Fibroblast of upper back skin (primary cell): ENCODE results near the gene PCNX2.
"Not testable (repeated sequence)": the region's sequence is repeated elsewhere in the genome, so short reads cannot be mapped to it uniquely, and the experiment has no call there.

Experiments
- DNase-seq: peaks from one replicate; pipeline ENCODE4 v3.0.0-alpha.2; 2013

PCNX2 gene

DNA sequence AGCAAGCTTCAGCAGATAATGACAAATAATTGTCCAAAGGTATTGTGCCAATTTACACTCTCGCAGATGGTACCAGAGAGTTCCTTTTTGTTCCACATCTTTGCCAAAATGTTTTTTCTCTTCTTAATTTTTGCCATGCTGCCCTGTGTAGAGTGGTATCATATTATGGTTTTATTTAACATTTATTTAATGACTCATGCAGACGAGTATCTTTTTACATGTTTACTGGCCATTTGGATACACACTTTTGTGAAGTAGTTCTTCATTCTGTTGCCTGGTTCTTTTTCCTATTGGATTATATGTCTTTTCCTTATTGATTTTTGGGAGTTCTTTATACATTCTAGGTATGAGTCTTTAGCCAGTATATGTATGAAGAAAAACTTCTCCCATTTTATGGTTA lies 151.1 kb downstream of the PCNX2 start:
- DNase-seq: no peak

DNA sequence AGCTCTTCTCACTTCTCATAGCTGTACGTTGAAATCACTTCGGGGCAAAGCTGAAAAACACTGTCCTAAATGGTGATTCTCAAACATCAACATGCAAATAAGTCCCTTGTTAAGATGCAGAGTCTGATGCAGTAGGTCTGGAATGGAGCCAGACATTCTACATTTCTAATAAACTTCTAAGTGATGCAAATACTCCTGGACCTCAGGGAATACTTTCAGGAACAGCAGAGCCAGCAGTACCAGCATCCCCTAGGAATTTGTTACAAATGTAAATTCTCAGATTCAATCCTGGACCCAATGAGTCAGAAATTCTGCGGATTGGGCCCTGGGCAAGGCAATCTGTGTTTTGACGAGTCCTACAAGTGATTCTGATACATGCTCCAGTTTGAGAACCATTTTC lies 152.3 kb downstream of the PCNX2 start:
- peak; percentile 17 for DNase-seq

DNA sequence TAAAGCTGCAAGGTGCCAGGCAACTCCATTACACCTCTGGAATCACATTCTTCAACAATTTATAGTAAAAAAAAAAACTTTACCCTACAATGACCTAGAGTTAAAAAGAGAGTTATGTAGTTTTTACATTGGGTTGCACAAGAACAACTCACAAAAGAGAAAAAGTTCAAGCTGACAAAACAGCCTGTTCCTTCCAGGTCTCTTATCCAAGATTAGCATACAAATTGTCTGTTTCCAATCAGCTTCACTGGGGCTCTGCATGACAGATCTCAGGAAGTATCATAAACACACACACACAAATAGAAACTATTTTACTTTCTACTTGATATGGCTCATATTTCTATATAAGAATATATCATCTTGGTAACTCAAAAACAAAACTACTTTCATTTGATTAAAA lies 154.6 kb downstream of the PCNX2 start:
- DNase-seq: no peak

DNA sequence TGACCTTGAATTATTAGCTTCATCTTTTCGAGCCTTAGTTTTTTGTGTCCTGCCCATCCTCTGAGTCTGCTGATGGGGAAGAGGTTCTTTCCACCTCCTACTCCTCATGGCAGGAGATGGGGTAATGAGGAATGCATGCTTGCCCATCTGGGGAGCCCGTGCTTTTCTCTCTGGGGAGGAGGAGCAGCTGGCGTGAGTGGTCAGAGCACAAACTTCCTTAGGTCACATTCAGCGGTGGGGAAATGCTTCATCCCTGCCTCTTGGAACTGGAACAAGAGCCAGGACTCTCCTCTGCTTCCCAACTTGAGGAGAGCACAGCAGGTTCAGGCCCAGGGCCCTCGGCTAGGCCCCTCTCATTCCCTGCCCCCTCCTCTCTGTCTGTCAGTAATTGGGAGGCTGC lies 155.0 kb downstream of the PCNX2 start:
- DNase-seq: no peak

DNA sequence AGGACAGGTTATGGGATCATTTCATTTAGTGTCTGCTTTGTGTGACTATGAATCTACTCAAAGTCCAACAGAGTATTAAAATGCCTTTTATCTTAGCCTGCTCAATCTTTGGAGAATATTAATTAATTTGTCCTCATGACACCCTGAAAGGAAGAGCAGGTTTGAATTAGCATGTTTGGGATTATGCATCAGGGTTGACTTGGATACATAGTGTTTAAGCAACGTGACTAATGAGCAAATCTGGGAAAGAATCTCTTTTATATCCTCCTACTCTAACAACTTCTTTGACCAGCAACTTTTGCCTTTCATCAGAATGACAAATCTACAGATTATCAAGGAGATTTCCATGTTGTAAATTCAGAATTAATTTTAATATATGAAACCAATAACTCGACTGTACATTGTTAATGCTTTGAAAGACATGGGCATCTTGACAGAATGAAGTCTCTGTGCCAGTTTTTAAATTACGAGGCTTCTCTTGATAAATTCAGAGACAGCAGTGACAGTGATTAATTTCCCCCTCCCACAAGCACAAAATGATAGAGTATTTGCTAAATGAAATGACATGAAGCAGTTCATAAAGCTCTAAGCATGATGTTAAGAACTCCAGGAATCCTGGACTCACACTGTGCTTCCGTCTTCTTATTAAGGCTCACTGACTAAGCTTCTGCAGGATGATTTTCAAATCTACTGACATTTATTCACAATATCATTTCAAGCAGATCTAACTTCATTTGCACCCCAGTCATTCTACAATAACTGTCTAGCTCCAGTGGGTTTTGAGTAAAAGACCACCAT lies 156.5 kb downstream of the PCNX2 start:
- no peak for DNase-seq

DNA sequence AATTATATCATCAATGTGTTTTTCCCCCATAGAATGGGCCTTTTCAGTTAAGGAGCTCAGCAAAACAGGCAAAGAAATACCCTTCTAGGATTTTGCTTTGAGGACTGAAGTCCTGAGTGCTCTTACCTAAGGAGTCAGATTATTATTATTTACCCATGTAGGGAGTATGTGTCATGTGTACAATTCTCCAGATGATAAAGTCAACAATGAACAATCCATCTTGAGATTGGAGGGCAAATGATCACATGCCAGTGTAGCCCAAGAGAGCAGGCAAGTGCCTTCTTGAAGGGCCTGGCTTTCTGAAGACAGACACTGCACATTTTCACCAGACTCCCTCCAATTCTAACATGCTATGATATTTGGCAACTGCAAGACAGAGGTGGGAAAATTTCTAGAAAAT lies 159.7 kb downstream of the PCNX2 start:
- no peak for DNase-seq

DNA sequence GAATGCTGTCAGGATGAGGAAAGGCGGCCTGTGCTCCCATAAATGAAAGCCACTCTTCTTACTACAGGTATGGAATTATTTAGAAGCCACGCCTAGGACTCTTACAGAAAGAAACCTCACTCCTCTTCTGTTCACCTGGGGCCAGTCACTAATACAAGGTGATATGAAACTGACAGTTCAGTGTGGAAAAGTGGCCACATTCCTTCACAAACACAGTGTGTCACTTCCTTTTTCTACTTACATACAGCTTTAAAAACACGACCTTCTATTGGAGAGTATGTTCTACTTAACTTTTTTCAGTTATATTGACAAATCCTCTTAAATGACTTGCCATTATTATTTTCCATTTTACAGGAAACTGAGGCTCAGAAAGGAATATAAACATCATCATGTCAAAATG lies 163.1 kb downstream of the PCNX2 start:
- DNase-seq: no peak

DNA sequence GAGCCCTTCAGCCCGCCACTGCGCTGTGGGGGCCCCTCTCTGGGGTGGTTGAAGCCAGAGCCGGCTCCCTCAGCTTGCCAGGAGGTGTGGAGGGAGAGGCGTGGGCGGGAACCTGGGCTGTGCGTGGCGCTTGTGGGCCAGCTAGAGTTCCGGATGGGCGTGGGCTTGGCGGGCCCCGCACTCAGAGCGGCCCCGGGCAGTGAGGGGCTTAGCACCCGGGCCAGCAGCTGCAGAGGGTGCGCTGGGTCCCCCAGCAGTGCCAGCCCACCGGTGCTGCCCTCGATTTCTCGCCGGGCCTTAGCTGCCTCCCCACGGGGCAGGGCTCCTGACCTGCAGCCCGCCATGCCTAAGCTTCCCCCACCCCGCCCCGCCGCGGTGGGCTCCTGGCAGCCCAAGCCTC lies 166.5 kb downstream of the PCNX2 start:
- DNase-seq: not testable (repeated sequence)

DNA sequence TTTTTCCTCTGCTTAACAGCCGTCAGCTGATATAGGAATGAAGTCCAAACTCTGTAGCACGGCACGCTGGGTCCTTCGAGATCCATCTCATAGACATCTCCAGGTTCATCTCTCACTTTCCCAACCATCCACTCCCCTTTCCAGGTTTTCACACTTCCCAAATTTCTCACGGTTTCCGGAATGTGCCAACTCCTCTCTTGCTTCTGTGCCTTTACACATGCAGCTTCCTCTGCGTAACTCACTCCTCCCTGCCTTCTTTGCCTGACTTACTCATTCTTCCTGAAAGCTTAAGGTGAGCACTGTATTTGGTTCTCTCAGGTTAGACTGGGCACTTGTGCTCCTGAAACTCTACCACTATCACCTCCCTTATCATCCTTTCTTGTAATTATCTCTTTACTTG lies 168.4 kb downstream of the PCNX2 start:
- no peak for DNase-seq

DNA sequence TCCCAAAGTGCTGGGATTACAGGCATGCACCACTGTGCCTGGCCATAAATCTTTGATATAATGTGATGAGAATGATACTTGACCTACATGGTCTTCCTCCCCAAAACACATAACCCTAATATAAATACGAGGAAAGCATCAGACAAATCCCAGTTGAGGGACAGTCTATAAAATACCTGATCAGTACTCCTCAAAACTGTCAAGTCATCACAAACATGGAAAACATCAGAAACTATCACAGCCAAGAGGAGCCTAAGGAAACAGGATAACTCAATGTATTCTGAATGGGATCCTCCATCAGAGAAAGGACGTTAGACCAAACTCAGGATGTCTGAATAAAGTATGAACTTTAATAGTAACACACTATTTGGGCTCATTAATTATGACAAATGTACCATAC lies 172.7 kb downstream of the PCNX2 start:
- no peak for DNase-seq

DNA sequence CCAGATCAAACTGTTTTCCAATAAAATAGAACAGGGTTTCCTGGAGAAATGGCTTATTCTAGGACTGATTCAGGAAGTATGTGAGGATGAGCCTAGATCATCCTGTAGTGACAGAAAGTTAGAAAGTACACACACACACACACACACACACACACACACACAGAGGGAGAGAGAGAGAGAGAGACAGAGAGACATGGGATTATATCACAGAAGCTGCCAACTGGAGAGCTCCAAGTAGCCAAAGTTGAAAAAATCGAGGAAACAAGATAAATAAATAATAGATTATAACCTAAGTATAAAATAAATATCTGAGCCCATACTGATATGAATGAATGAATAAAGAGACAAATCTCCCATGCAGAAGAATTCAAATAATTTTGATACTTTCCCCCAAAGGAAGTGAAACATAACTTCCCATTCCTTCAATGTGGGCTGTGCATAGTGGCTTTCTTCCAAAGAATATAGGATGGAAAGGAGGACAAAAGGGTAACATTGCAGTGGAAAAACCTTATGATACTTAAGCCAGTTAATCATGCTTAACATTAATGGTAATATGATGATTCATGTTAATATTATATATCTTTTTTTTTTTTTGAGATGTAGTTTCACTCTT lies 173.5 kb downstream of the PCNX2 start:
- DNase-seq: peak; percentile 80

DNA sequence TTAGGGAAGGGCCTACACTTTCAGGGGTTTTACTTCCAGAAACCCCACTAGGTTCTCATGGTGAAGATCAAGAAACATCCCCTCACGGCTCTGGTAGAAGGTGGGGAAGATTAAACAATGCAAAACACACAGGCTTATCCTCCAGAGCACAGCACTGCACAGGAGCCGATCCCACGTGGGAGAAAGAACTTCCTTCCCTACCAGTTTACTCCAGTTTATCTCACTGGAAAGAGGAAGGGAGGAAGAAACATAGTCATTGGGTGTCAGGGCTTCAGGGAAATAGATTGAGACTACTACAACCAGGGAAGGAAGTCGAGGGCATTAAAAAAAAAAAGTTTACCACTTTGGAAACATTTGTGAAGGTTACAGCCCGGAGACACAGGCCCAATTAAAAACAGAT lies 180.7 kb downstream of the PCNX2 start:
- DNase-seq: no peak

DNA sequence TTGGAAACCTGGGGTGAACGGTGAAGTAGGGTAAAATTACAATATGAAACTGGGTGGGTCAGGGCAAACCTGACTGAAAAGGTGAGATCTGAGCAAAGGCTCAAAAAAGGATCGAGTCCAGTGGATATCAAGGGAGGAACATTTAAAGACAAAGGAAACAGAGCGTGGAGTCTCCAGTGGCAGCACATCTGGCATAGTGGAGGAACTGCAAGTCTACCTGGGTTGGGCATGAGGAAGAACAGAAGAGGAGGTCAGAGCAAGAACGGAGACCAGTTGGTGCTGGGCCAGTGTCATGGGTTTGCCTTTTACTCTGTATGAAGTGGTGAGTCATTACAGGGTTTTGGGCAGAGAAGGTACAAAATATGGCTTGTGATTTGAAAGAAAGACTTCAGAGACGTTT lies 181.4 kb downstream of the PCNX2 start:
- no peak for DNase-seq

DNA sequence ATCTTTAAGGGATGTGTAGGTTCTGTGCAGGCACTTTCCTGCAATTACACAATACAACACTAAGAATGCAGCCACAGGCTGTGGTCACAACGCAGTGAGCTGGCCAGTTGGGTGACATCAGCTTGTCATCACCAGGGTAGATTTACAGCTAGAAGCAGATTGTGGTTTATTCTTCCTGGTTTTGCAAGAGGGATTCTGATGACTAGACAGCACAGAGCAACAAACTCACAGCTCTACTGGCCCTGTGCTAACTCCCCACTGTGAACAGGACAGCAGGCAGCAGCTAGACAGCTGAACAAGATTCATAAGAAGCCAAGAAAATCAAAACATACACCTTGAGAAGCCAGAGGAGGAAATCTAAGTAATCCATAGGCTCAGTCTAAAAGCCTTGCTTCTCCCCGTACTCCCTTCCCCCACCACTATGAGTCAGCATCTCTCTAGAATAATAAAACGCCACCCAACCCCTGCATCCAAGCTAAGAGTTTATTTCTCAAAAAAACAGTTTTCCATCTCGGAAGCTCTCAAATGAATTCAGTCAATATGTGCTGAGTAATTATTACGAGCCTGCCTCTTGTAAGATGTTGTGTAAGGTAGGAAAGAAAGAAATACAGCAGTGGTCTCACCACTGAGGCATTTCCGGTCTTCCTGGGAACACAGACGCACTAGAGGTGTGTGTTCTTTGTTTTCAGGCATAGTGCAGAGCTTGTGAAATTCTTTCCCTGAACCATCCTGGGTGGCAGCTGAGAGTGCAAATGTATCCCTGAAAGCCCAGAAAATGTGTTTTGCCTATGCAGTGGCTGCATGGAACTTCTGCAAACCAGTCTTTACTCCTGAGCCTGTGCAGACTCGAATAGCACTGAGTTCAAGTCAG lies 182.3 kb downstream of the PCNX2 start:
- DNase-seq: peak; percentile 100

DNA sequence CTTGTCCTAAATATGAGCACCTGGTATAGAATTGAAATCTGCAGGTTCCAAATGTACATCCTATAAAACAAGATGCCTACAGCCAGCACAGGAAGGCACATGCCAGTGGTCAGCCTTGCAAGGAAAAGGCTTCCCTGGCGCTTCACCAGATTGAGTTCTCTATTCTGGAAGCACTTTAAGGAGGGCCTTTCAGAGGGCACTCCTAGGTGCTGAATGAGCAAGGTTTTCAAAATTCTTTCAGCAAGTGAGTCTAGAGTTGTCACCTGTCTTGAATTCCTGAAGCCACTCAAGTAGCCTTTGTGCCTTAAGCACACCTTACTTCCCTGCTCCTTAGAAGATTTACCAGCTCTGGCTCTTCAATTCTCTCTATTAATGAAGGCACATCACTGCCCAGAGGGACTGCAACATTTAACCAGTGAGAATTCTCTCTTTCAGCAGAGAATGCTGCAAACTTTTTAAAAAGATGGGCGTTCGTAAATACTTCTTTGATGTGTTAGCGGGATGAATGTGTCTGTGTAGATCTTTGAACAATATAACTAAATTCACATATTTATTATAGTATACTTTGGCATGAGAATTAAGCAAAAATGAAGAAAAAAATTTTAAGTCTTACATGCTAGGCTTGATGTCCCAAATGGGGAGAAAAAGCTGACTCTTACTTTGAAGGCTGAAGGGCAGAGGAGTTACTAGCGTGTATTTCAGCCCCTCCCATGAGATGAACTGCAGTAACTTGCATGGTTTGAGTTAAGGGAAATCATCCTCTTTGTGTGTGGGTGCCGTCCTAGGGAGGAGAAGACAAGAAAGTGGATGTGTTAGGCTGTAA lies 183.1 kb downstream of the PCNX2 start:
- DNase-seq: no peak

DNA sequence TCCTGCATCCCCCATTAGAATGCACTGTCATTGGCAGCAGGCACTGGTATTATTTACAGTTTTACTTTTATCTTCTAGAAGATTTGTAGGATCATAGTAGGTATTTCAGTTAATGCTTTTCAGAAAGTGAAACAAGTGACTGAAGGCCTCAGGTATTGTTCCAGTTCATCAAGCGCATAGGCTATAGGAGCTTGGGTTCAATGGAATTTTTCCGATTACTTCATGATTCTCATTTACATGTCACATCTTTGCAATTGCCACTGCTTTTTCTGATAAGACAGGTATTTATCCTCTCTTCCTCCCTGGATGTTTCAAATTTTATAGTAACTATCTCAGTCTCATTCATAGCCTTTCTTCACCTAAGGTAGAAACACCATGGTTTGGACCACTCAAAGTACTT lies 183.8 kb downstream of the PCNX2 start:
- DNase-seq: no peak

DNA sequence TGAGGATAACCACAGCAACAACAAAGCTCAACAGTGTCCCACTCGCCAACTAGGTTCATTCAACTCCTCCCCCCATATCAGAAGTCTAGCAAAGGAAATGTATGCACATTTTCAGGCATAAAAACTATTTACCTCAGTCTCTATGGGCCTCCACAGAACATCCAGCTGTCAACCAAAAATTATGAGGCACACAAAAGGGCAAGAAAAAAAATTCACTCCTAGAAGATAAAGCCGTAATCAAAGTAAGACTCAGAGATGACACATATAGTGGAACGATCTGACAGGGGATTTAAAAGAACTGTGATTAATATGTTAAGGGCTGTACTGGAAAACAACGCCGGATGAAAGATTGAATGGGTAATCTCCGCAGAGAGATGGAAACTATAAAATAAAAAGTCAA lies 186.4 kb downstream of the PCNX2 start:
- DNase-seq: peak; percentile 59

DNA sequence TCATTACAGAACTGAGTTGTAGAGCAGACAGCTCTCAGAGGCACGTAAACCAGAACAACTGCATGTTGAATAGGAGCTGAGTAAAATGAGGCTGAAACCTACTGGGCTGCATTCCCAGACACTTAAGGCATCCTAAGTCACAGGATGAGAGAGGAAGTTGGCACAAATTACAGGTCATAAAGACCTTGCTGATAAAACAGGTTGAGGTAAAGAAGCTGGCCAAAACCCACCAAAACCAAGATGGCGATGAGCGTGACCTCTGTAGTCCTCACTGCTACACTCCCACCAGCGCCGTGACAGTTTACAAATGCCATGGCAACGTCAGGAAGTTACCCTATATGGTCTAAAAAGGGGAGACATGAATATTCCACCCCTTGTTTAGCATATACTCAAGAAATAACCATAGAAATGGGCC lies 187.8 kb downstream of the PCNX2 start:
- DNase-seq: peak; percentile 40

DNA sequence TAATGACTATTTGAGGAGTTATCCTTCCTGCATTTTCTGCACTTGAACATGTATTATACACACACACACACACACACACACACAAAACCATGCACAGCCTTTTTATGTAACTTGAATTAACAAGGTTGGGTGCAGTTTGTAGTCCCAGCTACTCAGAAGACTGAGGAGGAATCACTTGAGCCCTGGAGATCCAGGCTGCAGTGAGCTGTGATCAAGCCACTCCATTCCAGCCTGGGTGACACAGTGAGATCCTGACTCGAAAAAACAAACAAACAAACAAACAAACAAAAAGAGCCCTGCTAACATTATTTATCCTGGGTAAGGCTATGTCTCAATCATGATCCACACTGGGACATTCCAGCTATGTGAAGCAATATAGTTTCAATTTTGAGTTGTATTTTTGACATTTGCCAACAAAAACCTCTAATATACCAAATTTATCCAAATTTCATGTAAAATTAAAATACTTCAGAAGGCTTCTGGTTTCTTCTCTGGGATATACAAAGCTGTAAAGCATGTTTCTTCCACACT lies 188.3 kb downstream of the PCNX2 start:
- DNase-seq: no peak

DNA sequence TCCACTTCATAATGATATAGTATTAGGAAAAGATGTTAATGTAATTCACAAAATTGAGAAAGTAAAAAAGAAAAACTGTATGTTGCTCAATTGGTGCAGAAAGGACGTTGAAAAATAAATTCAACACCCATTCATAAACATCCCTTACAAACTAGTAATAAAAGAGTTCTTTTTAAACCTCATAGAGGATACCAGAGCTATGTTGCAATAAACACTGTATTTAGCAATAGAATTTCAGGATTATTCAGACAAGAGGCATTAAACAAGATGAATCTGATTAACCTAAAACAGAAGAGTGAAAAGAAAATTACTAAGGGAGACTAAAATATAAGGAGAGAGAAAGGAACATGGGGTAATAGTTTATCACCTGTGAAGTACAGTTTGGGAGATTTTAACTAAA lies 190.3 kb downstream of the PCNX2 start:
- peak; percentile 33 for DNase-seq

DNA sequence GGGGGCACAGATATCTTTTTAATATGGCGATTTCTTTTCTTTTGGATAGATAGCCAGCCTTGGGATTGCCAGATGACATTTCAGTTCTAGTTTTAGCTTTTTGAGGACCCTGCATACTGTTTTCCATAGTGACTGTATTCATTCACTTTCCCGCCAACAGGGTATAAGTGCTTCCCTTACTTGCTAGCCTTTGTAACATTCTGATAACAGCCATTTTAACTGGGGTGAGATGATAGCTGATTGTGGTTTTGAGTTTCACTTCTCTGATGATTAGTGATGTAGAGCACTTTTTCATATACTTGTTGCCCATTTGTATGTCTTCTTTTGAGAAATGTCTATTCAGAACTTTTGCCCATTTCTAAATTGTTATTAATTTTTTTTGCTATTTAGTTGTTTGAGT lies 193.2 kb downstream of the PCNX2 start:
- no peak for DNase-seq

DNA sequence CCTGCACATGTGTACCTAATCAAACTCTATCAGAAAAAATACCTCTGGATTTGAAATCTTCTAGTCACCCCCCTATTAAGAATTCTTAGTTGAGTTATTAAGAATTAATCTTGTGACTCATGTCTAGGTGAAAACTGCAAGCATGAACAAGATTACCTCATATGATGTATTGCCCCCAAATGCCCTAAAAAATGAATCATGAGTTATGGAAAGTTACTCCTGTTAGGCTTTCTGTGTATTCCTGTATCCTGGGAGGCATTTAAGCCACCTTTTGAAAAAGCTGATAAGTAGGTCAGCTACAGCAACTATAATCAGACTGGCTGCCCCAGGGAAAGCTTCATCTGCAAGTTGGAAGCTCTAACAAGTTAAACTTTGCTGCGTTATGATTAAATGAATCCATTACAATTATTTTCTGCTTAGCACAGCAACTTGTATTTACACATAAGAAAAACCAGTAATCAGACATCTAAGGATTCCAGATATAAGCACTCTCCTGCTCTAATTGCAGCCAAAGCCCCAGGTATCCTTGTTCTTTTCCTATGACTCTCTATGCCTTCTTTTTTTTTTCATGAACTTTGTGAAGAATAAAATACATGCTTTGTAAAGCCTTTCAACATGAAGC lies 197.5 kb downstream of the PCNX2 start:
- DNase-seq: peak; percentile 76
